Transverse colon (tissue), 4 donors: ENCODE measurements around the gene PRLH. TPM values are rescaled to one million over a fixed set of nuclear protein-coding genes. Genes with fewer than 3 reads are reported as not detected.
A peak's percentile ranks its signal among the peaks of the same experiment; 100 is the strongest.

Experiments used
- DNase-seq: peaks from one replicate; pipeline ENCODE4 v3.0.0-alpha.2; 2019
- H3K27ac ChIP-seq, 4 donors: fragments of 200-600 bp; sonication (generic); 2 replicates each; pipeline ENCODE4 v1.5.1; 2016 to 2018; ENCODE audit warnings: inconsistent platforms in 4 of 4
- H3K27me3 ChIP-seq: fragments of 200-600 bp; sonication (generic); 2 replicates; pipeline ENCODE4 v1.5.1; 2017; ENCODE audit warnings: inconsistent platforms
- H3K36me3 ChIP-seq, 4 donors: fragments of 200-600 bp; sonication (generic); 2 replicates each; pipeline ENCODE4 v1.5.1; 2017 to 2019; ENCODE audit warnings: inconsistent platforms in 4 of 4
- H3K4me1 ChIP-seq, 4 donors: fragments of 200-600 bp; sonication (generic); 2 replicates each; pipeline ENCODE4 v1.5.1; 2017 to 2020; ENCODE audit warnings: inconsistent platforms in 4 of 4
- H3K4me3 ChIP-seq, 4 donors: fragments of 200-600 bp; sonication (generic); 1 replicate in 1 of 4; 2 replicates in 3 of 4; pipeline versions ENCODE4 v1.5.1 to v1.6.1; 2017 to 2019; ENCODE audit warnings: inconsistent platforms in 4 of 4
- H3K9me3 ChIP-seq, 2 donors: fragments of 200-600 bp; sonication (generic); 2 replicates each; pipeline ENCODE4 v1.5.1; 2017 to 2019; ENCODE audit warnings: inconsistent platforms in 2 of 2
- CTCF ChIP-seq, 5 experiments: fragments of 200-600 bp in 3 of 5; fragments of 450-650 bp in 2 of 5; sonication (generic) in 3 of 5; IDR thresholded peaks; 1 replicate in 2 of 5; 2 replicates in 3 of 5; pipeline ENCODE4 v1.5.1; 2016 to 2017; ENCODE audit warnings: antibody characterized with exemption in 5 of 5, inconsistent platforms in 3 of 5, mild to moderate bottlenecking in 2 of 5, moderate library complexity in 1 of 5
- EP300 ChIP-seq: sonication (generic); formaldehyde crosslinking; IDR thresholded peaks from one replicate; pipeline ENCODE4 v1.6.1; 2017; ENCODE audit warnings: antibody characterized with exemption, low read depth
- POLR2A ChIP-seq: fragments of 450-650 bp; IDR thresholded peaks from one replicate; pipeline ENCODE4 v1.6.1; 2016; ENCODE audit warnings: antibody characterized with exemption, mild to moderate bottlenecking, moderate library complexity
- POLR2AphosphoS5 ChIP-seq, 3 donors: sonication (generic); formaldehyde crosslinking; IDR thresholded peaks; one replicate each; pipeline ENCODE4 v1.6.1; 2016; ENCODE audit warnings: antibody characterized with exemption in 3 of 3
- WGBS, 2 donors: methylation state at CpG; one replicate each; pipeline ENCODE4 v1.1.5; 2018; ENCODE audit warnings: low coverage in 1 of 2; 5-methylcytosine and 5-hydroxymethylcytosine counted together
- in situ Hi-C, 4 donors: fragments of 200-750 bp; cut with MboI; loops; one replicate each; pipeline versions ENCODE4 v1.15.0 to v1.15.1; 2017; ENCODE audit warnings: low sequenced_read_pairs in 3 of 4, low pct_ligation_motif_present in 1 of 4, low pct_unique_long_range_greater_than_20kb in 1 of 4
- intact Hi-C: fragments of 100-400 bp; cut with DNase I; formaldehyde crosslinking; loops from one replicate; pipeline ENCODE4 v1.15.1; 2023; ENCODE audit warnings: low total_unique reads
- total RNA-seq, 4 donors: library from RNA; depleted of rRNA; stranded (reverse); fragments of >200 nt; gene quantifications; one replicate each; pipeline ENCODE4 v1.1.0, GENCODE V29; 2016

Gene PRLH
- total RNA-seq, 4 donors from 2014 or later, result not detected

GRCh38 chr2:237602409-237602808, 36.0 kb downstream of the PRLH start:
- Histone ChIP-seq H3K4me3 (no peak overlapping the region), H3K4me1 (peaks cover 0 to 20% (median 0%) of the 10 kb centered on the region in 4 donors), H3K9me3 (no peaks in the 10 kb centered on the region), H3K27ac (no peak overlapping the region), H3K27me3 (no peaks in the 10 kb centered on the region), H3K36me3 (no peaks in the 10 kb centered on the region)
- in situ Hi-C loops (no loop called here), intact Hi-C loops (no loop called here)
- 81 to 88% methylated on average over 4 to 7 of the region's 7 CpGs for WGBS, 2 donors
- TF ChIP-seq CTCF (IDR thresholded peaks at IDR 0.05), result no peak
- no peak for TF ChIP-seq EP300
- TF ChIP-seq POLR2AphosphoS5 (IDR thresholded peaks at IDR 0.05), result no peak
- TF ChIP-seq POLR2A, result no peak
- DNase-seq, result no peak

GRCh38 chr2:237603049-237603717, 36.8 kb downstream of the PRLH start:
- WGBS, 2 donors, result 74 to 96% methylated on average over 4 to 13 of the region's 13 CpGs
- Histone ChIP-seq H3K4me3 (no peak overlapping the region), H3K27me3 (no peaks in the 10 kb centered on the region), H3K9me3 (no peaks in the 10 kb centered on the region), H3K4me1 (peaks cover 0 to 20% (median 0%) of the 10 kb centered on the region in 4 donors), H3K27ac (peak overlapping the region in 2 of 4 donors; percentile 16 to 40), H3K36me3 (no peaks in the 10 kb centered on the region)
- intact Hi-C loops, result no loop called here
- no peak for DNase-seq
- in situ Hi-C loops, result no loop called here
- TF ChIP-seq EP300 (no peak), POLR2A (no peak), POLR2AphosphoS5 (IDR thresholded peaks at IDR 0.05) (no peak), CTCF (IDR thresholded peaks at IDR 0.05) (no peak)

GRCh38 chr2:237603718-237604362, 37.5 kb downstream of the PRLH start:
- Histone ChIP-seq H3K27me3 (no peaks in the 10 kb centered on the region), H3K9me3 (no peaks in the 10 kb centered on the region), H3K27ac (peak overlapping the region; percentile 5 to 40 (median 24)), H3K4me3 (no peak overlapping the region), H3K4me1 (peaks cover 0 to 20% (median 0%) of the 10 kb centered on the region in 4 donors), H3K36me3 (no peaks in the 10 kb centered on the region)
- intact Hi-C loops (no loop called here), in situ Hi-C loops (no loop called here)
- WGBS, 2 donors, result 35 to 43% methylated on average over 10 to 15 of the region's 15 CpGs
- DNase-seq, result peak; percentile 47
- peak; percentile 35 to 73 (median 64) for TF ChIP-seq POLR2AphosphoS5 (IDR thresholded peaks at IDR 0.05)
- TF ChIP-seq EP300, result no peak
- no peak for TF ChIP-seq POLR2A

- no peaks in the 10 kb centered on the region for H3K27me3 ChIP-seq
- TF ChIP-seq CTCF (IDR thresholded peaks at IDR 0.05), result no peak
- TF ChIP-seq EP300, result no peak
- no peak for TF ChIP-seq POLR2A
- no peak for TF ChIP-seq POLR2AphosphoS5 (IDR thresholded peaks at IDR 0.05)
- H3K4me3 ChIP-seq, result no peak overlapping the region
- no peak for DNase-seq
- H3K36me3 ChIP-seq, result no peaks in the 10 kb centered on the region
- in situ Hi-C loops, result no loop called here
- peaks cover 0 to 20% (median 0%) of the 10 kb centered on the region in 4 donors for H3K4me1 ChIP-seq
- peak overlapping the region in 2 of 4 donors; percentile 5 to 40 for H3K27ac ChIP-seq
- intact Hi-C loops, result no loop called here
- H3K9me3 ChIP-seq, result no peaks in the 10 kb centered on the region
- 89 to 92% methylated on average over 5 to 11 of the region's 11 CpGs for WGBS, 2 donors
Measured at GRCh38 chr2:237604391-237604790, 38.0 kb downstream of the PRLH start.
